ENCODE measurements around the gene PRIM2.
"Not testable (repeated sequence)": the region's sequence is repeated elsewhere in the genome, so short reads cannot be mapped to it uniquely, and the experiment has no call there.

Gene PRIM2

DNA sequence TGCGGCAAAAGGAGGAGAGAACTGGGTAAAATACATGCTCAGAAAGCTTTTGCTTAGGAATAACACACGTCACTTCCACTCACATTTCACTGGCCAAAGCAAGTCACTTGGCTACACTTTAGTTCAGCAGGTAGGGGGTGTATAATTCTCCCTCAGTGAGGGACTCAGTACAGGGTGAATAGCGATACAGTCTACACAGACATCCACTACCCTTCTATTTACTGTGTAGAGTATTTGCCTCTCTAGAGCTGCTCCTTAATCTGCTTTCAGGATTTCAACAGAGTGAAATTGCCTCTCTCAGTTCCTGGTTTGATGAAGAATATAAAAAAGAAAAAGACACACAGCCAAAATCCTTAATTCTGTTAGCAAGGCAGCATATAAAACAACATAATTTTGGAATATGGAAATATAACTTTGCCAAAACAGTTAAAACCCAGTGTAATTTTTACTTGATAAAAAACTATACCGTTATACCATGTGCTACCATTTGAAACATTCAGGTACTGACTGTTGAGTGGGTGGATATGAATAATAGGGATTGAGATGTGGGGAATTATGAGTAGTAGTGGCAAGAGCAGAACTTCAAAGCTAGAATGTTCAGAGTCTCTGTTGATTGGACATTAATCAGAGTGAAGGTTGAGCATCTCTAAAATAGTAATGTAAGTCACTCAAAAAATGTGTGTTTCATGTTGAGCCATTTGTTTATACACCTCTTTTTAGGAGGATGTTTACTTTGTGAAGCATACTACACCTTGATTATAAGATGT, 51.7 kb downstream of the PRIM2 start:
- DNase-seq, result not testable (repeated sequence)

DNA sequence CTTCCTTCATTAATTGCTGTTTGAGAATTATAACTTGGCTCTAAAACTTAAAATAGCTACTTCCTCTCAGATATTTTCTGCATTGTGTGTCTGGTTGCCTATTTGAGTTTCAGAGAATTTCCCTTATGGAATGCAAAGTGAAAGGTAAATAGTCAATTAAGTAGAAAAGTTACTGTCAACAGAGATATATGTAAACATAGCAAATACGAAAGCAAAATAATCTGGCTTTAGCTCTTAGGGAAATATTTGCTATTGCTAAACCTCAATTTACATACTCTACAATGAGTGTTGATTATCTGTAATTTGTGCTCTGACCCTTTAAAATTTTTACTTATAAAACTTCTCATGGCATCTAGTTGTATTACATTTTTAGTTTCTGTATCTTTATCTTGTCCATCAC, 54.3 kb downstream of the PRIM2 start:
- not testable (repeated sequence) for DNase-seq

DNA sequence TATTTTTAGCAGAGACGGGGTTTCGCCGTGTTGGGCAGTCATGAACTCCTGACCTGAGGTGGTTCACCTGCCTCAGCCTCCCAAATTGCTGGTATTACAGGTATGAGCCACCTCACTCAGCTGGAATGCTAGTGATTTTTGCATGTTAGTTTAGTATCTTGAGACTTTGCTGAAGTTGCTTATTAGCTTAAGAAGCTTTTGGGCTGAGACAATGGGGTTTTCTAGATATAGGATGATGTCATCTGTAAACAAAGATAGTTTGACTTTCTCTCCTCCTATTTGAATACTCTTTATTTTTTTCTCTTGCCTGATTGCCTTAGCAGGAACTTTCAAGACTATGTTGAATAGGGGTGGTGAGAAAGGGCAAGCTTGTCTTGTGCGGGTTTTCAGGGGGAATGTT, 57.3 kb downstream of the PRIM2 start:
- DNase-seq, result not testable (repeated sequence)

DNA sequence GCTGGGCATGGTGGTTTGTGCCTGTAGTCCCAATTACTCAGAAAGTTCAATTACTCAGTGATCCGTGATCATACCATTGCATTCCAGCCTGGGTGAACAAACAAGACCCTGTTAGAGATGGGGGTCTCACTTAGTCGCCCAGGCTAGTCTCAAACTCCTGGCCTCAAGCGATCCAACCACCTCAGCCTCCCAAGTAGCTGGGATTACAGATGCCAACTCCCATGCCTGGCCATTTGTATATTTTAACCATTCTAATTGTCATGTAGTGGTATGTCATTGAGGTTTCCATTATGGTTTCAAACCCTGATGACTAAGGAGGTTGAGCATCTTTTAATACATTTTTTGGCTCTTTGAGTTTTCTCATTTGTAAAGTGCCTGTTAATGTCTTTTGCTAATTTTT, 58.7 kb downstream of the PRIM2 start:
- not testable (repeated sequence) for DNase-seq

GRCh38 chr6:57389038-57389592, 71.7 kb downstream of the PRIM2 start:
- not testable (repeated sequence) for DNase-seq

- not testable (repeated sequence) for DNase-seq
Measured at GRCh38 chr6:57390818-57391217, 73.4 kb downstream of the PRIM2 start.

GRCh38 chr6:57392047-57392446, 74.6 kb downstream of the PRIM2 start:
- not testable (repeated sequence) for DNase-seq

DNA sequence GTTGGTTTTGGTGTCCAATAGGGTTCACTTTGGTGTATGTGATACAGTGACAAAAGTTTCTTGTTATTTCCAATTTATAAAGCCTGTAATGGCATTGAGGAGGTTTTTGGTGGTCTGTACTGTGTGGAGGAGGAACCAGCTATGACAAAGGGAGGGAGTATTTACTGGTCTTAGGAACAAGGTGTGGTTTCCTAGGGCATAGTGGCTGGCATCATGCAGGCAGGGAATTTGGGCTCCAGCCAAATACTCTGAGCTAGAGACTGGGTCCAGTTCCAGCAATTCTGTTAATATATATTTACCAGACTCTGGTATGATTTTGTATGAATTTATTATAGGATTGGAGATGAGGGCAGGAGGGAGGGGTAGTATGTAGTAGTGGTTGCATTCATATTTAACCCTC, 101.9 kb downstream of the PRIM2 start:
- not testable (repeated sequence) for DNase-seq

DNA sequence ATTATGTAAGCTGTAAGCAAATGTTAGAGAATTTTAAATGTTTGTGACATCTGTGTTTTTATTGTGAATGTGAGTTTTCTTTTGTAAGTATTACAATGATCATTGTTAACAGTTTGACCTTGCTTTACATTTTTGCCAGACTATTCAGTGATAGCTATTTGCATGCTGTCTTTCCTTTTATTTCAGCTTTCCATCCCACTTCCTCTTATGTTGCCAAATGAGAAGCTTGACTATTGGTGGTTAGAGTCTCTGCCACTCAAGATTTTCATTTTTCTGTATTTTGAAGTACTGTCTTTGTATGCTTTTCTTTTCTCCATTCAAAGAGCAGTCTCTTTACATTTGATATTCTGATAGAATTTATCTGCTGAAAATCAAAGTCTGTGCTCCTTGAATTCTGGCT, 104.1 kb downstream of the PRIM2 start:
- no peak for DNase-seq

DNA sequence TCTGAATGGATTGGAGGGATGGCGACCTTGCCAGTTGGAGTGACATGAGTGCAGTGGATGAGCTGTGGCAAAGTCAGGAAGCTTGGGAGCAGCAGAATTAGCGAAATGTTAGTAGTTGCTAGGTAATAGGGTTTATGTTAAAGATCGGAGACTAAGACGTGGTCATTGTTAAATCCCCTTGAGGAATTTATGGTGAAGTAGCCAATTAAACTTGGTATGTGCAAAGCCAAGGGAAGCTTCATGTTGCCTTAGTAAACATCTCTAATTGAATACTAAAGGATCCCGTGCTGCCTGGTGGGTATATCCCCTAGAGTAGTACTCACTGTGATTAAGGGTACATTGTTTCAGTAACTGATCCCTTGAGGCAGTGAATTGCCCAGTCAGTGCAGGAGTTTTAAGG, 106.0 kb downstream of the PRIM2 start:
- DNase-seq, result no peak

GRCh38 chr6:57431742-57432141, 114.3 kb downstream of the PRIM2 start:
- not testable (repeated sequence) for DNase-seq

DNA sequence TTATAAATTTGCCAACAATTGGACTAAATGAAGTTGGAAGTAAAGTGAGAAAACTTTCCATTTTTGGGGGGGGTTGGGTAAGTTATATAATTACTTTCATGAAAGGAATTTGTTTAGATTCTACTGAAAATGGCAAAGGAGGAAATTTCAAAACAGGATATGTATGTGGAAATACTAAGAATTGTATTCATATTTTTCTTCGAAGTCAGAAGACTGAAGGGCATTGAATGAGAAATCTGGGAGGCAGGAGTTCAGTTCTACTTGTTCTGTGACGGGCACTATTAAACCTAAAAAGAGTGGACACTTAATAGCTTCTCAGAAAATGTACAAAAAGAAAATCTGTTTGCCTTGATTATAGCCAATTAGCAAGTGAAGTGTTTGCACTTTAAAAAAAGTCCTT, 114.7 kb downstream of the PRIM2 start:
- no peak for DNase-seq

- no peak for DNase-seq
Measured at GRCh38 chr6:57432919-57433684, 115.7 kb downstream of the PRIM2 start.

- not testable (repeated sequence) for DNase-seq
Measured at GRCh38 chr6:57433790-57434189, 116.4 kb downstream of the PRIM2 start.

GRCh38 chr6:57434944-57435343, 117.5 kb downstream of the PRIM2 start:
- DNase-seq, result no peak

- DNase-seq, result no peak
Measured at GRCh38 chr6:57435475-57436160, 118.2 kb downstream of the PRIM2 start.

- DNase-seq, result not testable (repeated sequence)
Measured at GRCh38 chr6:57440735-57441134, 123.3 kb downstream of the PRIM2 start.

- DNase-seq, result not testable (repeated sequence)
Measured at GRCh38 chr6:57442133-57442532, 124.7 kb downstream of the PRIM2 start.

- not testable (repeated sequence) for DNase-seq
Measured at GRCh38 chr6:57443181-57443580, 125.8 kb downstream of the PRIM2 start.

GRCh38 chr6:57444787-57445186, 127.4 kb downstream of the PRIM2 start:
- DNase-seq, result not testable (repeated sequence)

GRCh38 chr6:57445379-57445778, 127.9 kb downstream of the PRIM2 start:
- not testable (repeated sequence) for DNase-seq

DNA sequence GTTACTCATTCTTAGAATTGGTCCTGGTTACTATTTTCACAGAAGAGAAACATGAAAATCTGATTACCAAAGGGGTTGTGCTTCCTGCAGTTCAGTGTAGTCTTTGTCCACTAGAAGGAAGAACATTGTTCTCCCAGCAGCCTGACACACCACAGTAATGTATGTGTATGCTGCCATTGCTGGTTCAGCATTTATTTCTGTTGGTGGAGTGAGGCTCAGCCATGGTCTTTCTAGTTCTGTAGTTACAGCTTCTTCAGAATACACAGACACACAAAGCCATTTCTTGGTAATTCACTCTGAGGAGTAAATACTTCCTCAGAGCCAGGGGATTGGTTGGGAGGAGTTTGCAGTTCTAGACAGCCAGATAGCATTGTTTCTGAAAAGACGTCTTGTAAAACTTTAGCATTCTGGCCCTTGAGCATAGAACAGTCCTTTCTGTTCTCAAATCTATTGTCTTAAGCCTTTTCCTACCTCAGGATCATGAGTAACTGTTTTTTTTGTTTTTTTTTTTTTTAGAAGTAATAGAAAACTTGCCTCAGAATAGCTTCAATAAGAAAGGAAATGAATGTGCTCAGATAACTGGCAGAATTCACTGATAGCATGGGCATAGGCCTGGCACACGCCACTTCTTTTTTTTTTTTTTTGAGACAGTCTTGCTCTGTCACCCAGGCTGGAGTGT, 128.5 kb downstream of the PRIM2 start:
- not testable (repeated sequence) for DNase-seq

All from NCI-H510A treated with DMSO at 0.1 percent for 48 hours (cell line).